HepG2 (cell line): ENCODE results near the gene ADAMTSL3. TPM values are rescaled to one million over a fixed set of nuclear protein-coding genes. Genes with fewer than 3 reads are reported as not detected.

Experiments
- ATAC-seq: fragments of 200-7000 bp; cut with Tn5 transposase; 3 replicates; pipeline ENCODE4 v1.9.1; 2020; ENCODE audit warnings: mild to moderate bottlenecking, moderate library complexity
- BruUV-seq: library from RNA; stranded (reverse); fragments of 400-500 nt; replicated peaks from 2 replicates; lab custom pipeline; 2021; lab: Mats Ljungman, UMichigan
- CTCF ChIA-PET: fragments of 300-600 bp; formaldehyde crosslinking; extraction: SDS; loops from one replicate; lab custom pipeline; 2021; ENCODE audit warnings: low total read pairs, inconsistent platforms, low intra/inter-chr PET ratio; lab: Yijun Ruan, JAX
- POLR2A ChIA-PET: fragments of 350-600 bp; sonication (Branson Sonifier 250); formaldehyde crosslinking; loops from one replicate; lab custom pipeline; 2020; ENCODE audit warnings: antibody characterized with exemption, inconsistent platforms; lab: Yijun Ruan, JAX
- DNase-seq: peaks from one replicate; pipeline ENCODE4 v3.0.0-alpha.2; 2015; ENCODE audit warnings: low spot score
- FAIRE-seq: peaks from 3 replicates; lab custom pipeline; 2011; peaks lifted over from hg19 to GRCh38; lab: Jason Lieb, UNC
- H2AFZ ChIP-seq: one replicate; pipeline ENCODE4 v1.6.1; 2011; ENCODE audit warnings: low read length, inconsistent platforms
- H3K27ac ChIP-seq: fragments of 300-600 bp; 3 replicates; pipeline ENCODE4 v1.8.0; 2011; ENCODE audit warnings: mixed run types, mild to moderate bottlenecking, mixed read lengths, low read length, inconsistent platforms; ENCODE audit not compliant: insufficient read depth; ENCODE audit errors: extremely low read length
- H3K27me3 ChIP-seq, 2 experiments: fragments of 200-600 bp in 1 of 2; 2 replicates in 1 of 2; 3 replicates in 1 of 2; pipeline versions ENCODE4 v1.6.0 to v1.8.0; 2011; ENCODE audit warnings: low read length in 2 of 2, mild to moderate bottlenecking in 2 of 2, moderate library complexity in 2 of 2, inconsistent platforms in 1 of 2; ENCODE audit not compliant: insufficient read depth in 2 of 2, control insufficient read depth in 1 of 2
- H3K36me3 ChIP-seq, 2 experiments: fragments of 200-600 bp in 1 of 2; replicated peaks in 1 of 2; 2 replicates in 1 of 2; 3 replicates in 1 of 2; pipeline versions ENCODE4 v1.5.1 to v1.8.0; 2011; ENCODE audit warnings: low read length in 2 of 2, inconsistent platforms in 1 of 2; ENCODE audit not compliant: insufficient read depth in 2 of 2, control insufficient read depth in 1 of 2
- H3K4me1 ChIP-seq: 2 replicates; pipeline ENCODE4 v1.5.1; 2012; ENCODE audit warnings: low read length, inconsistent platforms; ENCODE audit not compliant: insufficient read depth
- H3K4me2 ChIP-seq: 2 replicates; pipeline ENCODE4 v1.6.0; 2011; ENCODE audit warnings: low read depth, low read length, inconsistent platforms
- H3K4me3 ChIP-seq, 3 experiments: fragments of 200-600 bp in 1 of 3; sonication (generic), shearing (Covaris generic) in 1 of 3; replicated peaks in 1 of 3; 2 replicates each; pipeline ENCODE4 v1.5.1; 2011 to 2016; ENCODE audit warnings: low read length in 3 of 3, inconsistent platforms in 2 of 3, low read depth in 2 of 3, mild to moderate bottlenecking in 2 of 3, control low read depth in 1 of 3, mixed read lengths in 1 of 3; ENCODE audit not compliant: insufficient read depth in 1 of 3
- H3K79me2 ChIP-seq: one replicate; pipeline ENCODE4 v1.6.1; 2011; ENCODE audit warnings: low read length, inconsistent platforms; ENCODE audit not compliant: insufficient read depth
- H3K9ac ChIP-seq: 2 replicates; pipeline ENCODE4 v1.6.0; 2011; ENCODE audit warnings: mild to moderate bottlenecking, low read depth, low read length, inconsistent platforms; ENCODE audit not compliant: insufficient read depth
- H3K9me3 ChIP-seq: 2 replicates; pipeline ENCODE4 v1.5.1; 2012; ENCODE audit warnings: mild to moderate bottlenecking, low read length
- H4K20me1 ChIP-seq: 2 replicates; pipeline ENCODE4 v1.6.0; 2011; ENCODE audit warnings: inconsistent platforms, mild to moderate bottlenecking, low read length, moderate library complexity; ENCODE audit not compliant: insufficient read depth
- HMGXB4 ChIP-seq, 2 experiments: sonication (generic) in 1 of 2; formaldehyde crosslinking in 1 of 2; IDR thresholded peaks; 2 replicates each; pipeline versions ENCODE4 v1.4.0 to v1.6.1; 2018 to 2020; ENCODE audit warnings: missing genetic modification reagents in 2 of 2, borderline replicate concordance in 1 of 2, low read depth in 1 of 2, mild to moderate bottlenecking in 1 of 2, missing biosample characterization in 1 of 2
- IRF1 ChIP-seq: sonication (generic); formaldehyde crosslinking; IDR thresholded peaks from 2 replicates; pipeline ENCODE4 v1.4.0; 2020; ENCODE audit warnings: low read depth, mild to moderate bottlenecking, missing genetic modification reagents
- RCOR2 ChIP-seq: IDR thresholded peaks from 2 replicates; pipeline ENCODE4 v1.6.1; 2016; ENCODE audit warnings: missing biosample characterization, missing genetic modification reagents
- SCMH1 ChIP-seq: sonication (generic); formaldehyde crosslinking; IDR thresholded peaks from 2 replicates; pipeline ENCODE4 v1.9.0; 2021; ENCODE audit warnings: missing genetic modification reagents, mild to moderate bottlenecking, borderline replicate concordance
- SIN3A ChIP-seq: IDR thresholded peaks from 2 replicates; pipeline ENCODE4 v1.6.1; 2011; ENCODE audit warnings: low read depth, mild to moderate bottlenecking, control low read depth, low read length, borderline replicate concordance
- SMYD3 ChIP-seq: sonication (generic); formaldehyde crosslinking; IDR thresholded peaks from 2 replicates; pipeline ENCODE4 v1.8.1; 2023; ENCODE audit warnings: mild to moderate bottlenecking, missing genetic modification reagents
- TFE3 ChIP-seq: IDR thresholded peaks from 2 replicates; pipeline ENCODE4 v1.6.1; 2016
- YY1 ChIP-seq: IDR thresholded peaks from 2 replicates; pipeline ENCODE4 v1.6.1; 2011; ENCODE audit warnings: low read length, low read depth, moderate library complexity, mild to moderate bottlenecking; ENCODE audit not compliant: insufficient read depth, insufficient replicate concordance
- ZNF34 ChIP-seq: sonication (generic); formaldehyde crosslinking; IDR thresholded peaks from 2 replicates; pipeline ENCODE4 v1.4.0; 2020; ENCODE audit warnings: mild to moderate bottlenecking, missing genetic modification reagents, borderline replicate concordance
- ZNF562 ChIP-seq: sonication (generic); formaldehyde crosslinking; IDR thresholded peaks from 2 replicates; pipeline ENCODE4 v1.8.0; 2022; ENCODE audit warnings: missing genetic modification reagents, borderline replicate concordance
- ZNF576 ChIP-seq: sonication (generic); formaldehyde crosslinking; IDR thresholded peaks from 2 replicates; pipeline ENCODE4 v1.4.0; 2020; ENCODE audit warnings: mild to moderate bottlenecking, missing genetic modification reagents
- ZNF691 ChIP-seq: sonication (generic); formaldehyde crosslinking; IDR thresholded peaks from 2 replicates; pipeline ENCODE4 v1.4.0; 2020; ENCODE audit warnings: missing genetic modification reagents, low read depth, mild to moderate bottlenecking, borderline replicate concordance
- ZNF768 ChIP-seq: sonication (generic); formaldehyde crosslinking; IDR thresholded peaks from 2 replicates; pipeline ENCODE4 v1.4.0; 2020; ENCODE audit warnings: missing genetic modification reagents
- ZSCAN9 ChIP-seq: IDR thresholded peaks from 2 replicates; pipeline ENCODE4 v1.6.1; 2016; ENCODE audit warnings: borderline replicate concordance
- WGBS: methylation state at CpG from one replicate; pipeline ENCODE4 v1.1.6; 2017; ENCODE audit warnings: low lambda C conversion rate; 5-methylcytosine and 5-hydroxymethylcytosine counted together
- in situ Hi-C: cut with HindIII; loops from 2 replicates; pipeline ENCODE4 v1.10.0; 2017; ENCODE audit warnings: low pct_unique_long_range_greater_than_20kb; ENCODE audit not compliant: extremely low pct_ligation_motif_present
- intact Hi-C: fragments of 100-400 bp; cut with micrococcal nuclease; formaldehyde crosslinking; loops from one replicate; pipeline ENCODE4 v1.10.0; 2022; ENCODE audit not compliant: unreplicated experiment
- polyA plus RNA-seq, 8 experiments: library from polyadenylated mRNA; depleted of rRNA in 3 of 8; stranded (reverse) in 7 of 8; unstranded in 1 of 8; fragments of >200 nt; fragmentation: Illumina TruSeq in 4 of 8; extraction: Trizol in 4 of 8; gene quantifications; 2 replicates each; pipeline versions ENCODE4 v1.2.1 to v1.2.3, GENCODE V29; 2011 to 2016; ENCODE audit warnings: low read depth in 4 of 8, missing spikeins in 1 of 8, mixed read lengths in 1 of 8; ENCODE audit not compliant: insufficient read depth in 1 of 8
- total RNA-seq, 5 experiments: library from RNA; depleted of rRNA; stranded (reverse); fragments of >200 nt; fragmentation: Illumina TruSeq; extraction: Trizol; gene quantifications; 2 replicates each; pipeline ENCODE4 v1.2.3, GENCODE V29; 2016; ENCODE audit warnings: low read depth in 1 of 5

Gene ADAMTSL3
- total and polyA plus RNA-seq, 2 of the 13 experiments (the other 11 are each of a cell fraction or from before 2014, with no cell fraction given) = 0.04 to 0.09 TPM

GRCh38 chr15:83766339-83766738 is 112.4 kb downstream of the ADAMTSL3 start:
- ChIA-PET CTCF (no interaction called here), POLR2A (no interaction called here)
- no peaks in the 10 kb centered on the region for H3K4me1 ChIP-seq
- BruUV-seq = no TSS peak
- in situ Hi-C loops = no loop called here
- intact Hi-C loops = no loop called here
- DNase-seq (no peak), ATAC-seq (no peak), FAIRE-seq (no peak)
- no peaks in the 10 kb centered on the region for H3K27me3 ChIP-seq
- no peak overlapping the region for H3K4me3 ChIP-seq
- H4K20me1 ChIP-seq = no peaks in the 10 kb centered on the region
- H3K79me2 ChIP-seq = no peaks in the 10 kb centered on the region
- no peak overlapping the region for H3K4me2 ChIP-seq
- H2AFZ ChIP-seq = no peak overlapping the region
- H3K36me3 ChIP-seq = no peaks in the 10 kb centered on the region
- TF ChIP-seq YY1 (no peak), ZNF576 (CRISPR knock-in tag) (no peak), RCOR2 (CRISPR knock-in tag) (no peak), ZNF768 (CRISPR knock-in tag) (no peak), IRF1 (no peak), SCMH1 (CRISPR knock-in tag) (no peak), ZSCAN9 (CRISPR knock-in tag) (no peak)
- 43% methylated on average over 6 of the region's 6 CpGs for WGBS
- no peaks in the 10 kb centered on the region for H3K9me3 ChIP-seq
- H3K9ac ChIP-seq = no peak overlapping the region
- H3K27ac ChIP-seq = no peak overlapping the region

- H3K79me2 ChIP-seq = no peaks in the 10 kb centered on the region
- in situ Hi-C loops (no loop called here), intact Hi-C loops (no loop called here)
- no peaks in the 10 kb centered on the region for H3K9me3 ChIP-seq
- 26% methylated on average over 4 of the region's 4 CpGs for WGBS
- H3K9ac ChIP-seq = no peak overlapping the region
- no peaks in the 10 kb centered on the region for H4K20me1 ChIP-seq
- DNase-seq (no peak), ATAC-seq (no peak), FAIRE-seq (no peak)
- no peaks in the 10 kb centered on the region for H3K4me1 ChIP-seq
- H3K36me3 ChIP-seq = no peaks in the 10 kb centered on the region
- H2AFZ ChIP-seq = no peak overlapping the region
- BruUV-seq = no TSS peak
- ChIA-PET POLR2A (no interaction called here), CTCF (no interaction called here)
- H3K27ac ChIP-seq = no peak overlapping the region
- no peak overlapping the region for H3K4me2 ChIP-seq
- H3K27me3 ChIP-seq = no peaks in the 10 kb centered on the region
- no peak overlapping the region for H3K4me3 ChIP-seq
- TF ChIP-seq SIN3A (no peak), SMYD3 (CRISPR knock-in tag) (no peak), ZNF562 (CRISPR knock-in tag) (no peak), ZNF691 (no peak), HMGXB4 (CRISPR knock-in tag; IDR thresholded peaks at IDR 0.05; ENCODE audit: borderline replicate concordance in 1 of 2, low read depth in 1 of 2) (no peak), TFE3 (CRISPR knock-in tag) (no peak), ZNF34 (CRISPR knock-in tag) (no peak)
Observed at GRCh38 chr15:83767741-83768140, 113.8 kb downstream of the ADAMTSL3 start.
